HT-29 (cell line): ENCODE results near the gene PRSS27. TPM values are rescaled to one million over a fixed set of nuclear protein-coding genes. Genes with fewer than 3 reads are reported as not detected.

Source experiments
- DNase-seq: peaks from one replicate; pipeline ENCODE4 v3.0.0-alpha.2; 2015; ENCODE audit warnings: low spot score
- total RNA-seq: library from RNA; depleted of rRNA; stranded (reverse); fragments of >200 nt; shearing (Covaris generic); gene quantifications from 2 replicates; pipeline ENCODE4 v1.2.3, GENCODE V29; 2014; rRNA removed

The PRSS27 gene
- 0.23 and 2.6 TPM in 2 replicates for total RNA-seq

GRCh38 chr16:2720064-2720457 is at the start of gene PRSS27:
Gene PRSS27 (minus strand): TSS chr16:2720224. CDS start chr16:2720160, 64 bp downstream.
- no peak for DNase-seq

DNA sequence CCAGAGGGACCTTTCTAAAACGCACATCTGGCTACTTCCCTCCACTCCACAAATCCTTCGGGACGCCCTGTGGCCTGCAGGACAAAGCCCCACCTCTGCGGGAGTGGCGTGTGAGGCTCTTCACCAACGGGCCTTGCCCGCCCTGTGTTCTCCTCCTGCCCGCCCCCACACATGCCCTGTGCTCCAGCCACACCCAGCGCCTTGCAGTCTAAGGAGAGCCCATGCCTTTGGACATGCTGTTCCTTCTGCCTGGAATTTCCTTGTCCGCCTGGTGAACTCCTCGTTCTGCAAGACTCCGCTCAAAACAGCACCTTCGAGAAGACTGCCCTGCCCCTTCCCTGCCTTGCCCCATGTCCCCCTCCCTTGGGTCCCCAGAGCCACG is 49.6 kb upstream of the PRSS27 start:
- no peak for DNase-seq

DNA sequence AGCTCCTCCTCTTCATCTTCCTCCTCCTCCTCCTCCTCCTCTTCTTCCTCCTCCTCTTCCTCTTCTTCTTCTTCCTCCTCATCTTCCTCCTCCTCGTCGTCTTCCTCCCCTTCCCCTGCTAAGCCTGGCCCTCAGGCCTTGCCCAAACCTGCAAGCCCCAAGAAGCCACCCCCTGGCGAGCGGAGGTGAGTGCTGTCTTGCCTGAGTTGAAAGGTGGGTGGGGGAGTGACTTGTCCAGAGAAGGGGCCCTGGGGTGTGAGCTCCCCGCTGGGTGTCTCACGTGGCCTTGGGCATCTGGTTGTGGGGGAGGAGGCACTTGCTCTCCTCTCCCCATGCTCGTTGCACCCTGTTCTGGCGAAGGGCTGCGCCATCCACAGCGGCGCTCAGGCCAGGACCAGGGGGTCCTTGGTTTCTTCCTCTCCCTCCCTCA is 49.1 kb upstream of the PRSS27 start:
- DNase-seq, result no peak

- no peak for DNase-seq
Observed at GRCh38 chr16:2768403-2769089, 48.5 kb upstream of the PRSS27 start.

DNA sequence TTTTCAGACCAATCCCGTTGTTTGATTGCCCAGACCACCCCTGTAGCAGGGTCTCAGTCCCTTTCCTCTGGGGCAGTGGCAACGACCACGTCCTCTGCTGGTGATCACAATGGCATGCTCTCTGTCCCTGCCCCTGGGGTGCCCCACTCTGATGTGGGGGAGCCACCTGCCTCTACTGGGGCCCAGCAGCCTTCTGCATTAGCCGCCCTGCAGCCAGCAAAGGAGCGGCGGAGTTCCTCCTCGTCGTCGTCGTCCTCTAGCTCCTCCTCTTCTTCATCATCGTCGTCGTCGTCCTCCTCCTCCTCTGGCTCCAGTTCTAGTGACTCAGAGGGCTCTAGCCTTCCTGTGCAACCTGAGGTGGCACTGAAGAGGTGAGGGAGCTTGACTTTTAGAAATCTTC is 47.9 kb upstream of the PRSS27 start:
- DNase-seq, result no peak

DNA sequence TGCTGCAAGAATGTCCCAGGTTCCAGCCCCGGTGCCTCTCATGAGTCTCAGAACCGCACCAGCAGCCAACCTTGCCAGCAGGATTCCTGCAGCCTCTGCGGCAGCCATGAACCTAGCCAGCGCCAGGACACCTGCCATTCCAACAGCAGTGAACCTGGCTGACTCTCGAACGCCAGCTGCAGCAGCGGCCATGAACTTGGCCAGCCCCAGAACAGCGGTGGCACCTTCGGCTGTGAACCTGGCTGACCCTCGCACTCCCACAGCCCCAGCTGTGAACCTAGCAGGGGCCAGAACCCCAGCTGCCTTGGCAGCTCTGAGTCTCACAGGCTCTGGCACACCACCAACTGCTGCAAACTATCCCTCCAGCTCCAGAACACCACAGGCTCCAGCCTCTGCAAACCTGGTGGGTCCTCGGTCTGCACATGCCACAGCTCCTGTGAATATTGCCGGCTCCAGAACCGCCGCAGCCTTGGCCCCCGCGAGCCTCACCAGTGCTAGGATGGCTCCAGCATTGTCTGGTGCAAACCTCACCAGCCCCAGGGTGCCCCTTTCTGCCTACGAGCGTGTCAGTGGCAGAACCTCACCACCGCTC is 47.2 kb upstream of the PRSS27 start:
- DNase-seq, result no peak

DNA sequence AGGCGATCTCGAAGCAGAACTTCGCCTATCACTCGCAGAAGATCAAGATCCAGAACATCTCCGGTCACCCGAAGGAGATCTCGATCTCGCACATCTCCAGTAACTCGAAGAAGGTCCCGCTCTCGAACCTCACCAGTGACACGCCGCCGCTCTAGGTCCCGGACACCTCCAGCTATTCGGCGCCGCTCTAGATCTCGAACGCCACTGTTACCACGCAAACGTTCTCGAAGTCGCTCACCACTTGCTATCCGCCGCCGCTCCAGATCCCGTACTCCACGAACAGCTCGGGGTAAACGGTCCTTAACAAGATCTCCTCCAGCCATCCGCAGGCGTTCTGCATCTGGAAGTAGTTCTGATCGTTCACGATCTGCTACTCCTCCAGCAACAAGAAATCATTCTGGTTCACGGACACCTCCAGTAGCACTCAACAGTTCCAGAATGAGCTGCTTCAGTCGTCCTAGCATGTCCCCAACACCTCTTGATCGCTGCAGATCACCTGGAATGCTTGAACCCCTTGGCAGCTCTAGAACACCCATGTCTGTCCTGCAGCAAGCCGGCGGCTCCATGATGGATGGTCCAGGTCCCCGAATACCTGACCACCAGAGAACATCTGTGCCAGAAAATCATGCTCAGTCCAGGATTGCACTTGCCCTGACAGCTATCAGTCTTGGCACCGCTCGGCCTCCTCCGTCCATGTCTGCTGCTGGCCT is 46.6 kb upstream of the PRSS27 start:
- no peak for DNase-seq

GRCh38 chr16:2765462-2766404 is 45.7 kb upstream of the PRSS27 start:
- no peak for DNase-seq

- no peak for DNase-seq
Observed at GRCh38 chr16:2764718-2765117, 44.7 kb upstream of the PRSS27 start.

DNA sequence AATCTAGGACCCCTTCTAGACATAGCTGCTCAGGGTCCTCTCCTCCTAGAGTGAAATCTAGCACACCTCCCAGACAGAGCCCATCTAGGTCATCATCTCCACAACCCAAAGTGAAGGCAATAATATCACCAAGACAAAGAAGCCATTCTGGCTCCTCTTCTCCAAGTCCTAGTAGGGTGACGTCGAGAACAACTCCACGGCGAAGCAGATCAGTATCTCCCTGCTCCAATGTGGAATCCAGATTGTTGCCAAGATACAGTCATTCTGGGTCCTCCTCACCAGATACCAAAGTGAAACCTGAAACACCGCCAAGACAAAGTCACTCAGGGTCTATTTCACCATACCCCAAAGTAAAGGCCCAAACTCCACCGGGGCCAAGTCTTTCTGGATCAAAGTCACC is 43.1 kb upstream of the PRSS27 start:
- DNase-seq, result no peak

GRCh38 chr16:2762711-2763110 is 42.7 kb upstream of the PRSS27 start:
- no peak for DNase-seq

GRCh38 chr16:2761886-2762583 is 42.0 kb upstream of the PRSS27 start:
- DNase-seq, result no peak

GRCh38 chr16:2761472-2761871 is 41.4 kb upstream of the PRSS27 start:
- no peak for DNase-seq

- no peak for DNase-seq
Observed at GRCh38 chr16:2757344-2757743, 37.3 kb upstream of the PRSS27 start.

DNA sequence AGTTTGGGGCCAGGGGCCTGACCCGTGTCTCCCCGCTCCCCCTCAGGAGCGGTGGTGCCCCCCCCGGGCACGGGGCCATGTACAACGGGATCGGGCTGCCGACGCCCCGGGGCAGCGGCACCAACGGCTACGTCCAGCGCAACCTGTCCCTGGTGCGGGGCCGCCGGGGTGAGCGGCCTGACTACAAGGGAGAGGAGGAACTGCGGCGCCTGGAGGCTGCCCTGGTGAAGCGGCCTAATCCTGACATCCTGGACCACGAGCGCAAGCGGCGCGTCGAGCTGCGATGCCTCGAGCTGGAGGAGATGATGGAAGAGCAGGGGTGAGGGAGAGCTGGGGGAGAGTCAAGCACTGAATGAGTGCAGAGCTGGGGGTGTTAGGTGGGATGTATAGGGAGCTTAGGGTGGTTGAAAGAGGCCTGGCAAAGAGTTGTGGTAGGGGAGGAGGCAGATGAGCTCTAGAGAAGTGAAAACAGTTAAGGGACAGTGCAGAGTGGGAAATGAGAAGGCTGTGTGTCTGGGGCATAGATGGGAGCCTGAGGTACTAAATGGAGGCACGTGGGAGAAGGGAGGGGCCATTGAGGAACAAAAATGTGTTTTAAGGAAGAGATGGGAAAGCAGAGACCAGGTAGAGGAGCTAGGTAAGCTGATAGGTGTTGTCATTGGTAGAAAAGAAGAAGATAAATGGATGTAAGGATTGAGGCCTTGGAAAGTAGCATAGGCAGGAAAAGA is 36.4 kb upstream of the PRSS27 start:
- no peak for DNase-seq

GRCh38 chr16:2755158-2755557 is 35.1 kb upstream of the PRSS27 start:
- no peak for DNase-seq

DNA sequence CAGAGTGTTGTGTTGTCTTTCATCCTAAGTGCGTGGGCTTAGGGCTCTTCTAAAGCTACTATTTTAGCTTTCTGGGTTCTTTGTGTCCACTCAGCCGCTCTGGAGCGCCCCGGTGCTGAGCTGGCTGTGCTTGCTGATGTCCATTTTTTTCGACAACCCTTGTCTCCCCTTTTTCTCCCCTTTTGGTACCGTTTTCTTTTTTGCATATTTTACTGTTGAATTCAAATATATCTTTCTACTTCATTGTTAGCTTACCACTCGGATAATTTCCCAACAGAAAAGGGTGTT is 33.7 kb upstream of the PRSS27 start:
- DNase-seq, result peak; percentile 27

- DNase-seq, result peak; percentile 79
Observed at GRCh38 chr16:2752850-2753732, 33.1 kb upstream of the PRSS27 start.

GRCh38 chr16:2752035-2752849 is 32.2 kb upstream of the PRSS27 start, which contains the start of gene SRRM2:
Gene SRRM2 (plus strand): TSS chr16:2752638. CDS start chr16:2756365, 3,727 bp downstream.
- DNase-seq, result peak; percentile 95
